Activated CD8-positive, alpha-beta memory T cell treated with anti-CD3 and anti-CD28 coated beads, Interleukin-2, amount 50 U/mL, for 4 hours (primary cell): ENCODE data around the gene PAQR6.
"Not testable (repeated sequence)": the region's sequence is repeated elsewhere in the genome, so short reads cannot be mapped to it uniquely, and the experiment has no call there.

ENCODE experiments used
- DNase-seq: peaks from one replicate; pipeline ENCODE4 v3.0.0-alpha.2; 2020

Gene PAQR6

GRCh38 chr1:156229809-156230472 is 17.9 kb downstream of the PAQR6 start:
- DNase-seq = no peak

- DNase-seq = no peak
Observed at GRCh38 chr1:156228501-156228900, 19.4 kb downstream of the PAQR6 start.

GRCh38 chr1:156226782-156227181 is 21.1 kb downstream of the PAQR6 start:
- DNase-seq = no peak

- no peak for DNase-seq
Observed at GRCh38 chr1:156226116-156226538, 21.7 kb downstream of the PAQR6 start.

- DNase-seq = no peak
Observed at GRCh38 chr1:156225677-156226014, 22.2 kb downstream of the PAQR6 start.

- DNase-seq = no peak
Observed at GRCh38 chr1:156221986-156222692, 25.7 kb downstream of the PAQR6 start.

GRCh38 chr1:156220226-156220625 is 27.6 kb downstream of the PAQR6 start:
- no peak for DNase-seq

- no peak for DNase-seq
Observed at GRCh38 chr1:156217871-156218270, 30.0 kb downstream of the PAQR6 start.

GRCh38 chr1:156216361-156217086 is 31.3 kb downstream of the PAQR6 start:
- DNase-seq = not testable (repeated sequence)

- no peak for DNase-seq
Observed at GRCh38 chr1:156214024-156214748, 33.7 kb downstream of the PAQR6 start.

- no peak for DNase-seq
Observed at GRCh38 chr1:156213644-156213966, 34.3 kb downstream of the PAQR6 start.

- peak; percentile 95 for DNase-seq
Observed at GRCh38 chr1:156212833-156213643, 34.8 kb downstream of the PAQR6 start, which contains the start of gene PMF1. TSS of gene PMF1 (plus strand) at chr1:156213007. CDS start at chr1:156213016, 9 bp downstream.

- DNase-seq = no peak
Observed at GRCh38 chr1:156212130-156212529, 35.7 kb downstream of the PAQR6 start.

- DNase-seq = no peak
Observed at GRCh38 chr1:156211243-156211642, 36.6 kb downstream of the PAQR6 start.

- DNase-seq = no peak
Observed at GRCh38 chr1:156204686-156205085, 43.2 kb downstream of the PAQR6 start.

- DNase-seq = no peak
Observed at GRCh38 chr1:156203331-156203730, 44.5 kb downstream of the PAQR6 start.

- no peak for DNase-seq
Observed at GRCh38 chr1:156200044-156200443, 47.8 kb downstream of the PAQR6 start.

- no peak for DNase-seq
Observed at GRCh38 chr1:156198831-156199349, 49.0 kb downstream of the PAQR6 start.

GRCh38 chr1:156196445-156196844 is 51.4 kb downstream of the PAQR6 start:
- DNase-seq = no peak

- DNase-seq = no peak
Observed at GRCh38 chr1:156195853-156196252, 52.0 kb downstream of the PAQR6 start.

- DNase-seq = no peak
Observed at GRCh38 chr1:156194300-156194652, 53.6 kb downstream of the PAQR6 start.
